Mesothelial cell of epicardium (in vitro differentiated cells): ENCODE measurements around the gene SORL1. TPM values are rescaled to one million over a fixed set of nuclear protein-coding genes. Genes with fewer than 3 reads are reported as not detected.

Experiments used
- DNase-seq, 2 experiments: peaks; one replicate each; pipeline ENCODE4 v3.0.0; 2021; ENCODE audit warnings: low spot score in 2 of 2; ENCODE audit not compliant: unreplicated experiment in 2 of 2
- H3K27ac Mint-ChIP-seq: 2 replicates; pipeline ENCODE4 v1.8.0; 2021; ENCODE audit warnings: mixed read lengths
- H3K27me3 Mint-ChIP-seq: 2 replicates; pipeline ENCODE4 v1.8.0; 2021; ENCODE audit warnings: low read depth, mixed read lengths
- H3K36me3 Mint-ChIP-seq: 2 replicates; pipeline ENCODE4 v1.8.0; 2021; ENCODE audit warnings: mixed read lengths
- H3K4me1 Mint-ChIP-seq: 2 replicates; pipeline ENCODE4 v1.8.0; 2021; ENCODE audit warnings: mixed read lengths
- H3K4me3 Mint-ChIP-seq: 2 replicates; pipeline ENCODE4 v1.8.0; 2021; ENCODE audit warnings: mild to moderate bottlenecking, moderate library complexity, mixed read lengths
- H3K9me3 Mint-ChIP-seq: 2 replicates; pipeline ENCODE4 v1.8.0; 2021; ENCODE audit warnings: mixed read lengths
- total RNA-seq: library from RNA; stranded (reverse); gene quantifications from 3 replicates; pipeline ENCODE4 v1.2.1, GENCODE V29; 2021
- TF ChIP-seq, protein P1 (sequence below): fragments of 200-600 bp; sonication (generic); IDR thresholded peaks from one replicate; pipeline ENCODE4 v1.5.0; 2021; ENCODE audit warnings: antibody characterized with exemption; ENCODE audit not compliant: unreplicated experiment

Gene SORL1
- total RNA-seq, 1 donor from 2014 or later: 32.8 TPM

DNA sequence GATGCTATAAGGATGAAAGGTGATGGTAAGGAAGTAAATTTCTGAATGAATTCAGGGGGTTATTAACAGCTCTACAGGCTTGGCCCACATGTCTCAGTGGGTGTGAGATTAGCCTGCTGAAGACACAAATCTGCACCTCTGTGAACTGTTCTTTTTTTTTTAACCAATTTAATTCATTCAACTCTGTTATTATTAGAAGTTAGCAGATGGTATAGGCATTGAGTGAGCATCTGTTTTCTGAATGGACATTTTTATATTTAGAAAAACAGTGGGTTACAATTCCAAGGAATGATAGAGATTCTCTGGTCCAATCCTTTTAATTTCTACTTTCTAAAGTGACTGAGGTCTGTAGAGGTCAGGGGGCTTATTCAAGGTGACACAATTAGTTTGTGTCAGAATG lies 122.7 kb downstream of the SORL1 start:
- Mint-ChIP-seq H3K36me3 (peaks cover 25% of the 10 kb centered on the region), H3K27ac (no peak overlapping the region), H3K9me3 (peaks cover under 1% of the 10 kb centered on the region), H3K4me3 (no peak overlapping the region), H3K27me3 (peaks cover 3% of the 10 kb centered on the region), H3K4me1 (peaks cover 6% of the 10 kb centered on the region)
- no peak for DNase-seq
- TF ChIP-seq, protein P1, sequence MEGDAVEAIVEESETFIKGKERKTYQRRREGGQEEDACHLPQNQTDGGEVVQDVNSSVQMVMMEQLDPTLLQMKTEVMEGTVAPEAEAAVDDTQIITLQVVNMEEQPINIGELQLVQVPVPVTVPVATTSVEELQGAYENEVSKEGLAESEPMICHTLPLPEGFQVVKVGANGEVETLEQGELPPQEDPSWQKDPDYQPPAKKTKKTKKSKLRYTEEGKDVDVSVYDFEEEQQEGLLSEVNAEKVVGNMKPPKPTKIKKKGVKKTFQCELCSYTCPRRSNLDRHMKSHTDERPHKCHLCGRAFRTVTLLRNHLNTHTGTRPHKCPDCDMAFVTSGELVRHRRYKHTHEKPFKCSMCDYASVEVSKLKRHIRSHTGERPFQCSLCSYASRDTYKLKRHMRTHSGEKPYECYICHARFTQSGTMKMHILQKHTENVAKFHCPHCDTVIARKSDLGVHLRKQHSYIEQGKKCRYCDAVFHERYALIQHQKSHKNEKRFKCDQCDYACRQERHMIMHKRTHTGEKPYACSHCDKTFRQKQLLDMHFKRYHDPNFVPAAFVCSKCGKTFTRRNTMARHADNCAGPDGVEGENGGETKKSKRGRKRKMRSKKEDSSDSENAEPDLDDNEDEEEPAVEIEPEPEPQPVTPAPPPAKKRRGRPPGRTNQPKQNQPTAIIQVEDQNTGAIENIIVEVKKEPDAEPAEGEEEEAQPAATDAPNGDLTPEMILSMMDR: no peak

GRCh38 chr11:121575250-121575962 lies 123.3 kb downstream of the SORL1 start:
- no peak for DNase-seq
- Mint-ChIP-seq H3K36me3 (peaks cover 26% of the 10 kb centered on the region), H3K9me3 (peaks cover 7% of the 10 kb centered on the region), H3K27ac (no peak overlapping the region), H3K4me3 (no peak overlapping the region), H3K27me3 (peaks cover 3% of the 10 kb centered on the region), H3K4me1 (peaks cover 6% of the 10 kb centered on the region)
- TF ChIP-seq, protein P1: no peak

GRCh38 chr11:121575963-121576290 lies 123.8 kb downstream of the SORL1 start:
- TF ChIP-seq, protein P1: no peak
- H3K27ac Mint-ChIP-seq: no peak overlapping the region
- H3K4me3 Mint-ChIP-seq: no peak overlapping the region
- H3K9me3 Mint-ChIP-seq: peaks cover 10% of the 10 kb centered on the region
- H3K4me1 Mint-ChIP-seq: peaks cover 6% of the 10 kb centered on the region
- H3K36me3 Mint-ChIP-seq: peaks cover 32% of the 10 kb centered on the region
- H3K27me3 Mint-ChIP-seq: peaks cover 3% of the 10 kb centered on the region
- DNase-seq: no peak

DNA sequence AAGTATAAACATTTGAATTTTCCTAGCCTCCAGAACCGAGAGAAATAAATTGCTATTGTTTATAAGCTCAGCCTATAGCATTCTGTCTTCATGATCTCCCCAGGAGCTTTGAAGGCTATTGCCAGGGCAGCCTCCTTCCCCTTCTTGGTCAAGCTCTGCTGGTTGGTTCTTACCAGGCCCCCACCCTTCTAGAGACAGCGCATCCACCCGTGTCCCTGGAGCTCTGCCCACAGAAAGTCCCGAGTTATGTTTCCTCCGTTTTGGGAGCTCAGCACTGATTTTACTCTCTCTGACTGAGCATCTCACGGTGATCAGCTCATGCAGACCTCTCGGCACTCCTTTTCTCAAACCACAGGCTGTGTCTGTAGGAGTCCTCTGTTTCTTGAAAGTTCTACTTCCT lies 124.4 kb downstream of the SORL1 start:
- H3K27ac Mint-ChIP-seq: no peak overlapping the region
- H3K27me3 Mint-ChIP-seq: peaks cover 3% of the 10 kb centered on the region
- TF ChIP-seq, protein P1: no peak
- no peak overlapping the region for H3K4me3 Mint-ChIP-seq
- H3K36me3 Mint-ChIP-seq: peaks cover 37% of the 10 kb centered on the region
- peaks cover 10% of the 10 kb centered on the region for H3K9me3 Mint-ChIP-seq
- peaks cover 6% of the 10 kb centered on the region for H3K4me1 Mint-ChIP-seq
- no peak for DNase-seq

DNA sequence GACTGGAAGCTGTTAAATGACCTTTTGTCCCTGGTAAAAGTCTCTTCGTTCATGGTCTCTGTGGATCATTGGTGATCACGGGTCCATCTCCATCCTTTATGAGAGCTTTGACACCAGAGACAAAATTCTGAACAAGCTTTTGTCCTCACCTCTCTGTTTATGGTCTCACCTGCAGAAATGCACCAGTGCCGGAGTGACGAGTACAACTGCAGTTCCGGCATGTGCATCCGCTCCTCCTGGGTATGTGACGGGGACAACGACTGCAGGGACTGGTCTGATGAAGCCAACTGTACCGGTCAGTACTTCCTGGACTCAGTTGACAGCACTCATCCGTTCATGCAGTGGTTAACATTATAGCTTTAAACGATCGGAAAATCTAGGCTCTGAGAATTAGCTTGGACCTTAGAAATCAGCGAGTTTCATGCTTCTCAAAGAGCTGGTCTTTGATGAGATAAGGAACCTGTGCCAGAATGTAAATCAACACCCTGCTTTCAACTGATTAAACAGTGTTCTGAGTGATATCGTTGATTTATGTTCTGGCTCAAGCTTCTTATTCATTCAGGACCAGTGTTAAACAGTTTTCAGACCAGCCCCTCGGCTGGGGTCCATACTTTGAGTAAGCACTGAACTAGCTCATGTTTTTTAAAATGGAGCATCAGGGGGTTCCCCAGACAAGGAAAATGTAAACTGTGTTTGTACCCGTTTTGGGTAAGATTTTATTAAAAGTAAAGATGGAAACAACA lies 125.2 kb downstream of the SORL1 start:
- Mint-ChIP-seq H3K4me1 (peaks cover 6% of the 10 kb centered on the region), H3K36me3 (peaks cover 38% of the 10 kb centered on the region), H3K9me3 (peaks cover 10% of the 10 kb centered on the region), H3K27me3 (peaks cover 3% of the 10 kb centered on the region), H3K4me3 (no peak overlapping the region), H3K27ac (no peak overlapping the region)
- DNase-seq: no peak
- TF ChIP-seq, protein P1: no peak
